IMR-90 (cell line): ENCODE results near the gene KCNMA1. TPM values are rescaled to one million over a fixed set of nuclear protein-coding genes. Genes with fewer than 3 reads are reported as not detected.

ENCODE experiments used
- ATAC-seq: fragments of 200-7000 bp; cut with Tn5 transposase; 2 replicates; pipeline ENCODE4 v1.9.1; 2020; ENCODE audit warnings: low read depth, mild to moderate bottlenecking, moderate library complexity
- BruUV-seq: library from RNA; stranded (reverse); fragments of 400-500 nt; replicated peaks from 2 replicates; lab custom pipeline; 2021; lab: Mats Ljungman, UMichigan
- CTCF ChIA-PET: fragments of 300-600 bp; formaldehyde crosslinking; extraction: SDS; loops from one replicate; lab custom pipeline; 2021; ENCODE audit warnings: antibody characterized with exemption; lab: Yijun Ruan, JAX
- POLR2A ChIA-PET: fragments of 300-600 bp; sonication (Branson Sonifier 250); formaldehyde crosslinking; loops from one replicate; lab custom pipeline; 2022; ENCODE audit warnings: antibody characterized with exemption; ENCODE audit not compliant: unreplicated experiment; lab: Charles Lee
- DNase-seq: peaks from one replicate; pipeline ENCODE4 v3.0.0; 2013
- H2AFZ ChIP-seq: replicated peaks from 2 replicates; pipeline ENCODE3; 2013; ENCODE audit warnings: low read length, mild to moderate bottlenecking; ENCODE audit not compliant: poor library complexity
- H2AK5ac ChIP-seq: 2 replicates; pipeline ENCODE4 v1.6.1; 2013; ENCODE audit warnings: low read depth, low read length, inconsistent platforms
- H2AK9ac ChIP-seq: replicated peaks from 2 replicates; pipeline ENCODE3; 2013; ENCODE audit warnings: mild to moderate bottlenecking, low read depth, low read length, moderate library complexity; ENCODE audit not compliant: poor library complexity
- H2BK120ac ChIP-seq: 2 replicates; pipeline ENCODE4 v1.6.1; 2013; ENCODE audit warnings: low read depth, low read length, inconsistent platforms
- H2BK15ac ChIP-seq: 3 replicates; pipeline ENCODE4 v1.6.1; 2013; ENCODE audit warnings: low read depth, low read length, inconsistent platforms
- H2BK20ac ChIP-seq: 2 replicates; pipeline ENCODE4 v1.6.1; 2013; ENCODE audit warnings: low read depth, mild to moderate bottlenecking, inconsistent platforms, low read length, moderate library complexity
- H2BK5ac ChIP-seq: 2 replicates; pipeline ENCODE4 v1.6.1; 2013; ENCODE audit warnings: mild to moderate bottlenecking, low read depth, low read length, inconsistent platforms; ENCODE audit not compliant: poor library complexity, severe bottlenecking
- H3K14ac ChIP-seq: replicated peaks from 2 replicates; pipeline ENCODE4 v1.6.1; 2013; ENCODE audit warnings: low read depth, low read length, inconsistent platforms
- H3K18ac ChIP-seq: 2 replicates; pipeline ENCODE4 v1.6.1; 2013; ENCODE audit warnings: low read depth, low read length, control low read depth
- H3K23ac ChIP-seq: 2 replicates; pipeline ENCODE4 v1.6.1; 2013; ENCODE audit warnings: low read depth, low read length, inconsistent platforms
- H3K27ac ChIP-seq: 2 replicates; pipeline ENCODE4 v1.5.1; 2013; ENCODE audit warnings: mild to moderate bottlenecking, control low read depth, low read length; ENCODE audit not compliant: insufficient read depth
- H3K27me3 ChIP-seq: 2 replicates; pipeline ENCODE4 v1.6.1; 2013; ENCODE audit warnings: low read length; ENCODE audit not compliant: control insufficient read depth, insufficient read depth
- H3K36me3 ChIP-seq: 2 replicates; pipeline ENCODE4 v1.6.1; 2013; ENCODE audit warnings: low read length, mixed read lengths; ENCODE audit not compliant: control insufficient read depth, insufficient read depth
- H3K4ac ChIP-seq: 2 replicates; pipeline ENCODE4 v1.6.1; 2013; ENCODE audit warnings: low read depth, low read length, inconsistent platforms
- H3K4me1 ChIP-seq: 2 replicates; pipeline ENCODE4 v1.6.1; 2013; ENCODE audit warnings: low read length, mixed read lengths; ENCODE audit not compliant: control insufficient read depth, insufficient read depth
- H3K4me2 ChIP-seq: 2 replicates; pipeline ENCODE4 v1.6.1; 2013; ENCODE audit warnings: low read depth, mild to moderate bottlenecking, control low read depth, low read length, moderate library complexity
- H3K4me3 ChIP-seq: 2 replicates; pipeline ENCODE4 v1.5.1; 2013; ENCODE audit warnings: low read depth, mild to moderate bottlenecking, control low read depth, low read length, moderate library complexity; ENCODE audit not compliant: insufficient read depth
- H3K56ac ChIP-seq: 2 replicates; pipeline ENCODE4 v1.6.1; 2013; ENCODE audit warnings: low read length, inconsistent platforms; ENCODE audit not compliant: insufficient read depth; ENCODE audit errors: extremely low read depth
- H3K79me1 ChIP-seq, 2 experiments: 2 replicates each; pipeline ENCODE4 v1.6.1; 2013; ENCODE audit warnings: low read length in 2 of 2, inconsistent platforms in 1 of 2, low read depth in 1 of 2
- H3K9ac ChIP-seq: 2 replicates; pipeline ENCODE4 v1.6.1; 2013; ENCODE audit warnings: low read depth, low read length, control low read depth
- H3K9me1 ChIP-seq: 2 replicates; pipeline ENCODE4 v1.6.1; 2013; ENCODE audit warnings: low read length, inconsistent platforms; ENCODE audit not compliant: insufficient read depth
- H3K9me3 ChIP-seq: 2 replicates; pipeline ENCODE4 v1.6.1; 2013; ENCODE audit warnings: low read length; ENCODE audit not compliant: control insufficient read depth, insufficient read depth
- H4K20me1 ChIP-seq: 2 replicates; pipeline ENCODE4 v1.6.1; 2013; ENCODE audit warnings: low read length, inconsistent platforms; ENCODE audit not compliant: insufficient read depth
- H4K5ac ChIP-seq: 2 replicates; pipeline ENCODE4 v1.6.1; 2013; ENCODE audit warnings: mild to moderate bottlenecking, low read depth, low read length, control low read depth
- H4K8ac ChIP-seq, 2 experiments: 2 replicates each; pipeline ENCODE4 v1.6.1; 2013; ENCODE audit warnings: low read depth in 2 of 2, low read length in 2 of 2, control low read depth in 1 of 2, inconsistent platforms in 1 of 2
- H4K91ac ChIP-seq: 2 replicates; pipeline ENCODE4 v1.6.1; 2013; ENCODE audit warnings: low read depth, low read length, inconsistent platforms; ENCODE audit not compliant: insufficient read depth
- BHLHE40 ChIP-seq: fragments of 150-350 bp; IDR thresholded peaks from 2 replicates; pipeline ENCODE4 v1.6.1; 2016; ENCODE audit warnings: mild to moderate bottlenecking, low read depth, low read length
- CEBPB ChIP-seq: IDR thresholded peaks from 2 replicates; pipeline ENCODE4 v1.6.1; 2012; ENCODE audit warnings: low read depth, low read length, improper control_type of control experiment
- CHD1 ChIP-seq: IDR thresholded peaks from 2 replicates; pipeline ENCODE4 v1.6.1; 2012; ENCODE audit warnings: low read depth, low read length, improper control_type of control experiment
- CTCF ChIP-seq: conservative IDR thresholded peaks from 2 replicates; pipeline ENCODE4 v1.5.1; 2012; ENCODE audit warnings: mild to moderate bottlenecking, low read depth, low read length, improper control_type of control experiment
- ELK1 ChIP-seq: fragments of 150-350 bp; IDR thresholded peaks from 2 replicates; pipeline ENCODE4 v1.6.1; 2016; ENCODE audit warnings: low read depth, mild to moderate bottlenecking, low read length, moderate library complexity, borderline replicate concordance
- FOS ChIP-seq: fragments of 150-350 bp; IDR thresholded peaks from 2 replicates; pipeline ENCODE4 v1.6.1; 2016; ENCODE audit warnings: low read depth, low read length
- MAFK ChIP-seq: IDR thresholded peaks from 2 replicates; pipeline ENCODE4 v1.6.1; 2012; ENCODE audit warnings: low read depth, low read length, improper control_type of control experiment
- MAZ ChIP-seq: IDR thresholded peaks from 2 replicates; pipeline ENCODE4 v1.6.1; 2012; ENCODE audit warnings: low read depth, mild to moderate bottlenecking, low read length, improper control_type of control experiment, moderate library complexity, borderline replicate concordance
- MXI1 ChIP-seq: IDR thresholded peaks from 2 replicates; pipeline ENCODE4 v1.6.1; 2012; ENCODE audit warnings: low read depth, mild to moderate bottlenecking, low read length, moderate library complexity, borderline replicate concordance
- NFE2L2 ChIP-seq: fragments of 150-350 bp; IDR thresholded peaks from 2 replicates; pipeline ENCODE4 v1.6.1; 2016; ENCODE audit warnings: low read depth, mild to moderate bottlenecking, low read length
- POLR2A ChIP-seq: IDR thresholded peaks from 2 replicates; pipeline ENCODE4 v1.6.1; 2012; ENCODE audit warnings: mild to moderate bottlenecking, low read depth, low read length
- RAD21 ChIP-seq: IDR thresholded peaks from 2 replicates; pipeline ENCODE4 v1.6.1; 2012; ENCODE audit warnings: low read length, improper control_type of control experiment
- RCOR1 ChIP-seq: IDR thresholded peaks from 2 replicates; pipeline ENCODE4 v1.6.1; 2012; ENCODE audit warnings: mild to moderate bottlenecking, low read length, improper control_type of control experiment; ENCODE audit not compliant: insufficient replicate concordance
- RFX5 ChIP-seq: IDR thresholded peaks from 2 replicates; pipeline ENCODE4 v1.8.0; 2012; ENCODE audit warnings: low read depth, mild to moderate bottlenecking, low read length, moderate library complexity
- SMC3 ChIP-seq: fragments of 150-350 bp; IDR thresholded peaks from 2 replicates; pipeline ENCODE4 v1.6.1; 2016; ENCODE audit warnings: low read depth, mild to moderate bottlenecking, antibody characterized with exemption, low read length, moderate library complexity
- USF2 ChIP-seq: fragments of 150-350 bp; IDR thresholded peaks from 2 replicates; pipeline ENCODE4 v1.6.1; 2017; ENCODE audit warnings: mild to moderate bottlenecking, antibody characterized with exemption, low read length, low read depth
- WGBS, 2 experiments: methylation state at CpG; one replicate each; pipeline versions ENCODE4 v1.1.5 to v1.1.7; 2013; ENCODE audit warnings: missing lambda C conversion rate in 2 of 2; ENCODE audit not compliant: insufficient read length in 1 of 2; ENCODE audit errors: extremely low coverage in 2 of 2; 5-methylcytosine and 5-hydroxymethylcytosine counted together
- dilution Hi-C: fragments of 300-500 bp; cut with HindIII; formaldehyde crosslinking; loops from one replicate; pipeline ENCODE4 v1.14.3; 2018; ENCODE audit warnings: low sequenced_read_pairs; ENCODE audit not compliant: unreplicated experiment
- in situ Hi-C: fragments of 300-500 bp; cut with MboI; formaldehyde crosslinking; loops from 3 replicates; pipeline ENCODE4 v1.14.3; 2019; ENCODE audit warnings: low sequenced_read_pairs, inconsistent platforms, mixed read lengths
- intact Hi-C: fragments of 100-400 bp; cut with micrococcal nuclease; formaldehyde crosslinking; loops from 2 replicates; pipeline ENCODE4 v1.10.0; 2022
- polyA plus RNA-seq, 3 experiments: library from polyadenylated mRNA; depleted of rRNA; stranded (reverse); fragments of >200 nt; gene quantifications; 2 replicates each; pipeline ENCODE4 v1.2.3, GENCODE V29; 2012; ENCODE audit warnings: low replicate concordance in 1 of 3
- total RNA-seq: library from RNA; depleted of rRNA; stranded (reverse); fragments of >200 nt; gene quantifications from 2 replicates; pipeline ENCODE4 v1.2.3, GENCODE V29; 2012

Gene KCNMA1
- total and polyA plus RNA-seq, 2 of the 4 experiments (the other 2 are of a cell fraction) = 25.6 to 29.6 TPM

GRCh38 chr10:77571490-77571889, 66.1 kb downstream of the KCNMA1 start:
- H3K36me3 ChIP-seq = no peaks in the 10 kb centered on the region
- no peak overlapping the region for H2AK9ac ChIP-seq
- in situ Hi-C loops (no loop called here), intact Hi-C loops (no loop called here), dilution Hi-C loops (no loop called here)
- peaks cover 9% of the 10 kb centered on the region; the same call in 1 of the 2 replicates for H3K9me1 ChIP-seq
- H3K4ac ChIP-seq = no peak overlapping the region
- H2BK120ac ChIP-seq = no peak overlapping the region
- no peak overlapping the region for H3K27ac ChIP-seq
- TF ChIP-seq CTCF = no peak
- TF ChIP-seq USF2 = no peak
- no peak for TF ChIP-seq SMC3
- no peak for TF ChIP-seq RFX5
- TF ChIP-seq MXI1 = no peak
- TF ChIP-seq MAZ = no peak
- no peak for TF ChIP-seq FOS
- no peak for TF ChIP-seq POLR2A
- TF ChIP-seq MAFK = no peak
- TF ChIP-seq RAD21 = no peak
- no peak for TF ChIP-seq CHD1
- no peak for TF ChIP-seq RCOR1
- TF ChIP-seq ELK1 = no peak
- TF ChIP-seq CEBPB = no peak
- TF ChIP-seq NFE2L2 = no peak
- no peak for TF ChIP-seq BHLHE40
- no peak overlapping the region for H2BK20ac ChIP-seq
- no peak overlapping the region for H4K8ac ChIP-seq
- H4K5ac ChIP-seq = no peak overlapping the region
- H3K4me2 ChIP-seq = no peak overlapping the region
- H3K4me1 ChIP-seq = peaks cover under 1% of the 10 kb centered on the region; the same call in 1 of the 2 replicates
- DNase-seq (no peak), ATAC-seq (no peak)
- no peak overlapping the region for H3K18ac ChIP-seq
- no peak overlapping the region for H3K14ac ChIP-seq
- peaks cover 0 to 10% of the 10 kb centered on the region in 2 experiments; a peak in 2 of 4 replicates for H3K79me1 ChIP-seq
- H3K56ac ChIP-seq = no peak overlapping the region
- ChIA-PET POLR2A (no interaction called here), CTCF (no interaction called here)
- H3K4me3 ChIP-seq = no peak overlapping the region
- no peak overlapping the region for H4K91ac ChIP-seq
- no TSS peak for BruUV-seq
- no peak overlapping the region for H2BK15ac ChIP-seq
- H3K9me3 ChIP-seq = no peaks in the 10 kb centered on the region
- 40% methylated on average over 1 of the region's 3 CpGs; no CpG with 5 or more reads in 1 of the 2 experiments for WGBS, 2 experiments
- no peak overlapping the region for H2AK5ac ChIP-seq
- H3K27me3 ChIP-seq = no peaks in the 10 kb centered on the region
- no peak overlapping the region for H3K9ac ChIP-seq
- no peak overlapping the region for H2BK5ac ChIP-seq
- H2AFZ ChIP-seq = no peak overlapping the region
- no peaks in the 10 kb centered on the region for H4K20me1 ChIP-seq
- no peak overlapping the region for H3K23ac ChIP-seq
